ENCODE results near the gene DEGS2. TPM values are rescaled to one million over a fixed set of nuclear protein-coding genes. Genes with fewer than 3 reads are reported as not detected.

The DEGS2 gene
- total and polyA plus RNA-seq, 2 donors from 2014 or later = 25.1 to 28.7 TPM

DNA sequence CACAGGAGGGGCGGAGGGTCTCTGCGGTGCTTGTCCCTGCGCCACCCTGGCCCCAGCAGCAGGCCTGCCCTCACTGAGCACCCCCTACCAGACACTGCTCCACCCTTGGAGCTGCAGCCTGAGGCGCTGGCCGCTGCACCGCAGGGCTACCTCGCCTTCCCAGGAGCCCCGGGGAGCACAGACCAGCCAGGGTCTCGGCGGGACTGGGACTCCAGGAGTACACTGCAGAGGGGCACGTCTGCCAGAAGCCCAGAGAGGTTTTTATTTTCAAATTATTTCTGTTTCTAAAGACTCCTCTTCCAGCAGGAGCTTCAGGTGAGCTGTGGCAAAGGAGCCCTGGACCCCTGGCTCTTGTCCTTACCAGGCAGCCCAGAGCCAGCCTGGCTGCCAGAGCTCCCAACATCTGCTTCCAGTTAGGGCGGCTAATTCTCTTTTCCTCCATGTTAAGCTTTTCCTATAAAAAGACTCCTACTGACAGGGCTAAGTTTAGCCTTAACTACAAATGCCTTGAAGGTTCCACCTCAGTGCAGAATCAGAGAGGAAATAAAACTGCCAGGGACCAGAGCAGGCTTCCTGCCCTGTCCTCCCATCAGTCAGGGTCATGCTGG, 26.4 kb downstream of the DEGS2 start:
- intact Hi-C loops (cut with DNase I) = no loop called here
- no peaks in the 10 kb centered on the region for H3K4me1 ChIP-seq (ENCODE audit: control insufficient read depth in 2 of 3, insufficient read depth in 2 of 3, low read depth in 1 of 3, low read length in 3 of 3)
- no peak for DNase-seq
- H3K4me3 ChIP-seq (ENCODE audit: low read length in 3 of 3) = no peak overlapping the region
- H3K27ac ChIP-seq (ENCODE audit: low read depth in 2 of 2, low read length in 2 of 2) = no peak overlapping the region
- H3K27me3 ChIP-seq (ENCODE audit: control insufficient read depth, insufficient read depth, low read length) = no peaks in the 10 kb centered on the region
- H3K9me3 ChIP-seq (ENCODE audit: control insufficient read depth in 2 of 3, insufficient read depth in 1 of 3, low read length in 3 of 3) = no peaks in the 10 kb centered on the region
- no peak overlapping the region for H3K9ac ChIP-seq (ENCODE audit: low read length in 3 of 3)
- TF ChIP-seq, protein P1, sequence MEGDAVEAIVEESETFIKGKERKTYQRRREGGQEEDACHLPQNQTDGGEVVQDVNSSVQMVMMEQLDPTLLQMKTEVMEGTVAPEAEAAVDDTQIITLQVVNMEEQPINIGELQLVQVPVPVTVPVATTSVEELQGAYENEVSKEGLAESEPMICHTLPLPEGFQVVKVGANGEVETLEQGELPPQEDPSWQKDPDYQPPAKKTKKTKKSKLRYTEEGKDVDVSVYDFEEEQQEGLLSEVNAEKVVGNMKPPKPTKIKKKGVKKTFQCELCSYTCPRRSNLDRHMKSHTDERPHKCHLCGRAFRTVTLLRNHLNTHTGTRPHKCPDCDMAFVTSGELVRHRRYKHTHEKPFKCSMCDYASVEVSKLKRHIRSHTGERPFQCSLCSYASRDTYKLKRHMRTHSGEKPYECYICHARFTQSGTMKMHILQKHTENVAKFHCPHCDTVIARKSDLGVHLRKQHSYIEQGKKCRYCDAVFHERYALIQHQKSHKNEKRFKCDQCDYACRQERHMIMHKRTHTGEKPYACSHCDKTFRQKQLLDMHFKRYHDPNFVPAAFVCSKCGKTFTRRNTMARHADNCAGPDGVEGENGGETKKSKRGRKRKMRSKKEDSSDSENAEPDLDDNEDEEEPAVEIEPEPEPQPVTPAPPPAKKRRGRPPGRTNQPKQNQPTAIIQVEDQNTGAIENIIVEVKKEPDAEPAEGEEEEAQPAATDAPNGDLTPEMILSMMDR (IDR thresholded peaks at IDR 0.05; ENCODE audit: borderline replicate concordance, extremely low read depth, insufficient read depth) = no peak
- no peak for FAIRE-seq
- H3K36me3 ChIP-seq (ENCODE audit: control insufficient read depth in 2 of 3, insufficient read depth in 3 of 3, low read length in 3 of 3) = peaks cover 0 to 6% (median 2%) of the 10 kb centered on the region in 3 donors

DNA sequence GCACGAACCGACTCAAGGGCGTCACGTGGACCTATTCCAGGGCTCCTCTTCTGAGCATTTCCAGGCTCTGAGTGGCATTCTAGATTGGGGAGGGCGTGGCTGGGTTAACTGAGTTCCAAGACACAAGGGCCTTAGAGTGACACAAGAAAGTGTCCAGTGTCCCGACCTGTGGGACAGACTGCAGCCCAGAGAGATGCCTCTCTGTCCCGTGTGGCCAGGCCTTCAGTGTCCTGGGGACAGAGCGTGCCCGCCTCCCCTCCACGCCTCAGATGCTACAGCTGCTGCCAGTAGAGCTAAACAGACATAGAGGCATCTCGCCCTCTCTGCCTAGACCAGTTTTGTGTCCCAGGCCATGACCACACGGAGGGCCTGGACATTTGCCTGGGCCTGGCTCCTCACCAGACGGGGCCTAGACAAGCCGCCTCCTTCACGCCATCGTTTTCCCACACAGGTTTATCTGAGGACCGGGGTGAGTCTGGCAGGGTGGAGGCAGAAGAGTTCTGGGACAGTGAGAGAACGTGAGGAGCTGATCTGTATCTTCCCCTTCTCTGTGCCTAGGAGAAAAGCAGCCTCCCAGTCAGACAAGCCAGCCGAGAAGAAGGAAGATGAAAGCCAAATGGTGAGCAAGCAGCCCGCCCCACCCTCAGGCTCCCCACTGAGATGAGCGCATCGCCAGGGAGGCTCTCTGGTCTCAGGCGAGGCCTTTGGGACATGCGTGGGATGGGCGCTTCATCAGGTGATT, 27.1 kb downstream of the DEGS2 start:
- H3K9ac ChIP-seq (ENCODE audit: low read length in 3 of 3) = no peak overlapping the region
- FAIRE-seq (no peak), DNase-seq (no peak)
- TF ChIP-seq, protein P1 (IDR thresholded peaks at IDR 0.05; ENCODE audit: borderline replicate concordance, extremely low read depth, insufficient read depth) = no peak
- no peaks in the 10 kb centered on the region for H3K9me3 ChIP-seq (ENCODE audit: control insufficient read depth in 2 of 3, insufficient read depth in 1 of 3, low read length in 3 of 3)
- H3K4me1 ChIP-seq (ENCODE audit: control insufficient read depth in 2 of 3, insufficient read depth in 2 of 3, low read depth in 1 of 3, low read length in 3 of 3) = no peaks in the 10 kb centered on the region
- no peaks in the 10 kb centered on the region for H3K27me3 ChIP-seq (ENCODE audit: control insufficient read depth, insufficient read depth, low read length)
- intact Hi-C loops (cut with DNase I) = no loop called here
- H3K36me3 ChIP-seq (ENCODE audit: control insufficient read depth in 2 of 3, insufficient read depth in 3 of 3, low read length in 3 of 3) = peaks cover 0 to 8% (median 2%) of the 10 kb centered on the region in 3 donors
- no peak overlapping the region for H3K4me3 ChIP-seq (ENCODE audit: low read length in 3 of 3)
- no peak overlapping the region for H3K27ac ChIP-seq (ENCODE audit: low read depth in 2 of 2, low read length in 2 of 2)

DNA sequence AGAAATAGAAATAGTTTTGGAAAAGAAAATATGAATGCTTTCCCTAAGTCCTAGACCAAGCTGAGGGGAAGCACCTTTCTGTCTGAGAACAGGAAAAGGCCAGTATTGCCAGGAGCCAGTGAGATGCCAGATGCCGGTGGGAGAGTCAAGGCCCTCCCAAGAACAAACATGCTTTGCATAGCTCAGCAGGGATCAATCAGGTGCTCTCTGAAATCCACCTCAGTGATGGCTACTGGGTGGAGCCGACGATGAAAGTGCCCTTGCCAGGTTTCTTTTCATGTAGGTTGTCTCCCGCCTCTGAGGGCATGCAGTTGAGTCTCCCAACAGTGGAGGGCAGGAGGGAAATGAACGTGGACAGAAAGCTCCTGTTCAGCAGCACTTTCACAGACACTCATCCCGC, 28.3 kb downstream of the DEGS2 start:
- no peaks in the 10 kb centered on the region for H3K4me1 ChIP-seq (ENCODE audit: control insufficient read depth in 2 of 3, insufficient read depth in 2 of 3, low read depth in 1 of 3, low read length in 3 of 3)
- H3K36me3 ChIP-seq (ENCODE audit: control insufficient read depth in 2 of 3, insufficient read depth in 3 of 3, low read length in 3 of 3) = peaks cover 2 to 11% (median 4%) of the 10 kb centered on the region in 3 donors
- DNase-seq (no peak), FAIRE-seq (no peak)
- intact Hi-C loops (cut with DNase I) = no loop called here
- H3K4me3 ChIP-seq (ENCODE audit: low read length in 3 of 3) = no peak overlapping the region
- no peak overlapping the region for H3K27ac ChIP-seq (ENCODE audit: low read depth in 2 of 2, low read length in 2 of 2)
- no peak overlapping the region for H3K9ac ChIP-seq (ENCODE audit: low read length in 3 of 3)
- no peaks in the 10 kb centered on the region for H3K9me3 ChIP-seq (ENCODE audit: control insufficient read depth in 2 of 3, insufficient read depth in 1 of 3, low read length in 3 of 3)
- no peaks in the 10 kb centered on the region for H3K27me3 ChIP-seq (ENCODE audit: control insufficient read depth, insufficient read depth, low read length)
- TF ChIP-seq, protein P1 (IDR thresholded peaks at IDR 0.05; ENCODE audit: borderline replicate concordance, extremely low read depth, insufficient read depth) = no peak
